ENCODE measurements around the gene OGG1.

OGG1 gene

DNA sequence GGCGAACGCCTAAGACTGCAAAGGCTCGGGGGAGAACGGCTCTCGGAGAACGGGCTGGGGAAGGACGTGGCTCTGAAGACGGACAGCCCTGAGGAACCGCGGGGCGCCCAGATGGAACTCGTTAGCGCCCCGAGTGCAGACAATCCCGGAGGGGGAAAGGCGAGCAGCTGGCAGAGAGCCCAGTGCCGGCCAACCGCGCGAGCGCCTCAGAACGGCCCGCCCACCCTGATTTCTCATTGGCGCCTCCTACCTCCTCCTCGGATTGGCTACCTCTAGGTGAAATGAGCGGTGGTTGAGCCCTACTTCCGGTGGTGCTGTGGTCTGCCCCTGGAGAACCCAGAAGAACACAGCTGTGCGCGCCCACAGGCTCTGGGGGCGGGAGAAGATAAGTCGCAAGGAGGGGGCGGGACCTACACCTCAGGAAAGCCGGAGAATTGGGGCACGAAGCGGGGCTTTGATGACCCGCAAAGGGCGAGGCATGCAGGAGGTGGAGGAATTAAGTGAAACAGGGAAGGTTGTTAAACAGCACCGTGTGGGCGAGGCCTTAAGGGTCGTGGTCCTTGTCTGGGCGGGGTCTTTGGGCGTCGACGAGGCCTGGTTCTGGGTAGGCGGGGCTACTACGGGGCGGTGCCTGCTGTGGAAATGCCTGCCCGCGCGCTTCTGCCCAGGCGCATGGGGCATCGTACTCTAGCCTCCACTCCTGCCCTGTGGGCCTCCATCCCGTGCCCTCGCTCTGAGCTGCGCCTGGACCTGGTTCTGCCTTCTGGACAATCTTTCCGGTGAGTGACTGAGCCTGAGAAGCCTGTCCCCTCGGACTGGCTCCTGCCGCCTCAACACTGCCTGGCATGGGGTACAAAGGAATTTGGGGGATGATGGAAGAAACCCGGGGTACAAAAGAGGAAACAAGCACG, at the start of gene OGG1:
OGG1 (plus strand) TSS at position 308 of the 911 bp plus-strand sequence; CDS start at position 643, 335 bp downstream.
- peak; percentile 98 for DNase-seq

GRCh38 chr3:9700536-9700935, 49.2 kb upstream of the OGG1 start:
- no peak for DNase-seq

DNA sequence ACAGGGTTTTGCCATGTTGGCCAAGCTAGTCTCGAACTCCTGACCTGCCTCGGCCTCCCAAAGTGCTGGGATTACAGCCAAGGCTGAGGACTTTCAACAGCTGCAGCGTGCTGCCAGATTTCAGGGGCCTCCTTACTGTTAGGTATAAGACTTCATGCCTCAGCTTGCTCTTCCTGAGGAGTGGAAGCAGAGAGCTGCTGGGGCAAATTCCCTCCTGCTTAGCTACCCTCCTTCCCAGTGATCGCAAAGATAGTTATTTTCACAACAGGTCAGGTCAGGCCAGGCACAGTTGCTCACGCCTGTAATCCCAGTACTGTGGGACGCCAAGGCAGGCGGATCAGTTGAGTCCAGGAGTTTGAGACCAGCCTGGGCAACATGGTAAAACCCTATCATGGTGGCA, 48.7 kb upstream of the OGG1 start:
- no peak for DNase-seq

DNA sequence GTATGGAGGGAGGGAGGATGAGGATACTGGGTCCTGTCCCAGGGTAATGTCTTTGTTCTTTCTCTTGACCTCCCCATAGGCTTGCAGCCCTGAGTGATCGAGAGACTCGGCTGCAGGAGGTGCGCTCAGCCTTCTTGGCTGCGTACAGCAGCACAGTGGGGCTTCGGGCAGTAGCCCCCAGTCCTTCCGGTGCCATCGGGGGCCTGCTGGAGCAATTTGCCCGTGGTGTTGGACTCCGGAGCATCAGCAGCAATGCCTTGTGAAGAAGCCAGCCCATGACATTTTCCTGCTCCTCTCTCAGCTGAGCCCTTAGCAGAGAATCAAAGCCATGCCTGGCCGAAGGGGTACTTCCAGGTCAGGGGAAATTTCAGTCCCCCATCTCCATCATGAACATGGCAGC, 48.0 kb upstream of the OGG1 start:
- DNase-seq = no peak

DNA sequence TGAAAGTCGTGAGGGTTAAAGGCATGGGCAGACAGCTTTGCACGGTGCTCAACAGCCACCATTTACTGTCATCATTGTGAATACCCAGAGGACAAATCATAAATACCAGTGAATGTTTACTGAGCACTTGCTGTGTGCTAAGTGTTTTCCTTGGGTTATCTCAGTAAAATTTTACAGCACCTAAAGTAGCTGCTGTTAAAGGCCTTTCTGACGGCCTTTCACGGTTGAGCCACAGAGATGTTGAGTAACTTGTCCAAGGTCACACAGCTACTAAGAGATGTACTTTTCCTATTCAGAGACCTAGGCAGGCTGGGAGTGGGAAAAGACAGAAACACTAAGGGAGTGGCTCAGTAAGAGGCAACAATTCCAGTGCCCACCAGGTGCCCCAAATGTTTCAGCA, 46.5 kb upstream of the OGG1 start:
- no peak for DNase-seq

DNA sequence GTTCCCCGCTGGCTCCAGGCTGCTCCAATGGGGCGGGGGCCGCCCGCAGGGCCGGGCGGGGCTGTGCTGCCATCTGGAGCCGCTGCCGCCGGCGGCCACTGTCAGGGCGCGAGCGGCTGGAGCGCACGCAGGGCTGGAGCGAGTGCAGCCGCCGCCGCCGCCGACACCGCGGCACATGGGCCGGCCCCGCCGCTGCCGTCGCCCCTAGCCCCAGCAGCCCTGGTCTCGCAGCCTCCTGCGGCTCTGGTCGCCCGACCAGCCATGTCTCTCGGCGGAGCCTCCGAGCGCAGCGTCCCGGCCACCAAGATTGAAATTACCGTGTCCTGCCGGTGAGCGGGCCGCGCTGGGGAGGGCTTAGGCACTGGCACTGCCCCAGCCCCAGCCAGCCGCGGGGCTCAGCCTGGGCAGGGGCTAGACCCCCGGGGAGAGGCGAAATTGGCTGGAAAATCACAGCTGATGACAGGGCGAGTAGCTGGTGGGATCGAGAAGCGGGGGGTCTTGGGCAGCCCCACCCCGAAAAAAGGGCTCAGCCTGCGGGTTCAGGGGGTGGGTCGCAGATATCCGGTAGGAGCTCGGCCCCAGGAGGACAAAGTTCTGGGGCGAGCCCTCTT, 45.9 kb upstream of the OGG1 start, which contains the start of gene CPNE9:
CPNE9 (plus strand) TSS at position 98 of the 611 bp plus-strand sequence; CDS start at position 262, 164 bp downstream.
- DNase-seq = no peak

DNA sequence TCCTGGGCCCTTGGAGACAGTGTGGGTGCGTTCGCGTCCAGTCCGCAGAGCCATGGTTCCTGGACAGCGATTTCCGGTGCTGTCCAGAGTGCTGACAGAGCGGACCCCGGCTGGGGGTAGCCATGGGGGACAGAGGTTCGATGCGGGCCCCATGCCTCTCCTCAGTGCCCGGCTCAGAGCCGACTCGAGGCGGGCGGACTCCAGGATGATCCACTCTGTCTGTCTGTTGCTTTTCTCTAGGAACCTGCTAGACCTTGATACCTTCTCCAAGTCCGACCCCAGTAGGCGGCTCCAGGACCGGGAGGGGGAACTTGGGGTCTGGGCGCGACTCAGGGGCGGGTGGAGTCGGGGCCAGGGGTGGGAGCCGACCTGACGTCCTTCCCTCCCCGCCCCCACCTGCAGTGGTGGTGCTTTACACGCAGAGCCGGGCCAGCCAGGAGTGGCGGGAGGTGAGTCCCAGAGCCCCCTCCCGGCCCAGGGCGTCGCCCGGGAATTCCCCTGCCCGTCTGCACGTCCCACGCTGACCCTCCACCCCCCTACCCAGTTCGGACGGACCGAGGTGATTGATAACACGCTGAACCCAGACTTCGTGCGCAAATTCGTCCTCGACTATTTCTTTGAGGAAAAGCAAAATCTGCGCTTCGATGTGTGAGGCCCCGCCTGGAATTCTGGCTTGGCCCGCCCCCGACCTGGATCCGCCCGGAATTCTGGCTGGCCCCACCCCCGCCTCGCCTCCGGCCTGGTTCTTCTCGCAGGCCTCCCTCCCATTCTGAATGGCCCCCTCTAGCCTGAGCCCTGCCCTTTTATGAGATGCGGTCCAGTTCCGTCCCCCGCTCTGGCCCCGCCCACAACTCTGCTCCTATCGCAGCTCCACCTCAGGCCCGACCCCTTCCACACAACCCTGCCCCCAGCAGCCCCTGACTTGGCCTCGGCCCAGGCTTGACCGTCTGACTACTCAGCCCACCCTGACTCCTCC, 45.1 kb upstream of the OGG1 start:
- no peak for DNase-seq

DNA sequence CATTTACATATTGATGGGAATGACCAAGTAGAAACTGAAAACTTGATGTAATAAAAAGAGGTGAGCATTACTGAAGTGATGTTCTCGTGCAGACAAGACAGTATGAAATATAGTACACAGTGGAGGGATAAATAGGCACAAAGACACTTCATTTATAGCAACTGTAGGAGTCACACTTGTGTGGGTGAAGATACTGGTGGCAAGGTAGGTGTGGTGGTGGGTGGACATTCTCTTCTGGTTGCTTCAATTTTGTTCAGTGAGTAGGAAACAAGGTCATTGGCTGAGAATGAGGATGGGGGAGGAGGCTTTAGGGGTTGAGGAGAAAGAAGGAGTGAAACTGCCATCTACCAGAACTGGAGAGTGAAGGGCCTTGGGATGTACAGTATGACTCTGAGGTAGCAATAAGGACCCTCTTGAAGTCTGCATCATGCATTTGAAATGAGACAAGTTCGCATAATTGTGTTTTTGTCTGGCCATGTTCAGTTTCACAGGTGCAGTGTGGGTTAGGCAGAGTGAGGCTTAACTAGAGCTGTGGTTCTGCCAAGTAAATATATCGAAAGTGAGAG, 39.5 kb upstream of the OGG1 start:
- no peak for DNase-seq

DNA sequence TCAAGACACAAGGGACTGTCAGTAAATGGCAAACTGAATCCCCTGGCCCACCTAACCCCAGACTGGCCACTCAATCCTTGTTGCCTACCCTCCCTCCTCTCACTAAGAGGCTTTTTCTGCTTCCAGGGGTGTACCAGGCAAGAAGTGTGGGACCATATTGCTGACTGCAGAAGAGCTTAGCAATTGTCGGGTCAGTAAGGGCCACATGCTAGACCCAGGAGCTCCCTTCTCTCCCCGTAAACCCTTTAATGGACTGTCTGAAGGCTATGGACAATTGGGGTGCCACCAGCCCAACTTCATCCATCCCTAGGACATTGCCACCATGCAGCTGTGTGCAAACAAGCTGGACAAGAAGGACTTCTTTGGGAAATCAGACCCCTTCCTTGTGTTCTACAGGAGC, 37.3 kb upstream of the OGG1 start:
- no peak for DNase-seq

DNA sequence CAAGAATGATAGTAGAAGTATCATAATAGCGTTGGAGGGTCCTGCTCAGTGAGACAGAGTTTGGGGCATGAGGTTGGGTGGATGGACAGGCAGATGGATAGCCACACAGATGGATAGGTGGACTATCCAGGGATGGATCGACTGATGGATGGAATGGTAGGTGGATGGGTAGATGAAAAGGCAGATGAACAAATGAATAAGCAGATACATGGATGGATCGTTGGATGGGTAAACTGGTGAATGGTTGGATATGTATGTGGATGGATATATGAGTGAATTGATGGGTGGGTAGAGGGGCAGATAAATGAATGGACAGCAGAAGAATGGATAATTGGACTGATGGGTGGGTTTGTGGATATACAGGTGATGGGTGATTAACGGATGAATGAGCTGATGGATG, 36.6 kb upstream of the OGG1 start:
- no peak for DNase-seq

GRCh38 chr3:9715136-9715535, 34.6 kb upstream of the OGG1 start:
- no peak for DNase-seq

GRCh38 chr3:9715764-9716437, 33.9 kb upstream of the OGG1 start:
- DNase-seq = peak; percentile 12

DNA sequence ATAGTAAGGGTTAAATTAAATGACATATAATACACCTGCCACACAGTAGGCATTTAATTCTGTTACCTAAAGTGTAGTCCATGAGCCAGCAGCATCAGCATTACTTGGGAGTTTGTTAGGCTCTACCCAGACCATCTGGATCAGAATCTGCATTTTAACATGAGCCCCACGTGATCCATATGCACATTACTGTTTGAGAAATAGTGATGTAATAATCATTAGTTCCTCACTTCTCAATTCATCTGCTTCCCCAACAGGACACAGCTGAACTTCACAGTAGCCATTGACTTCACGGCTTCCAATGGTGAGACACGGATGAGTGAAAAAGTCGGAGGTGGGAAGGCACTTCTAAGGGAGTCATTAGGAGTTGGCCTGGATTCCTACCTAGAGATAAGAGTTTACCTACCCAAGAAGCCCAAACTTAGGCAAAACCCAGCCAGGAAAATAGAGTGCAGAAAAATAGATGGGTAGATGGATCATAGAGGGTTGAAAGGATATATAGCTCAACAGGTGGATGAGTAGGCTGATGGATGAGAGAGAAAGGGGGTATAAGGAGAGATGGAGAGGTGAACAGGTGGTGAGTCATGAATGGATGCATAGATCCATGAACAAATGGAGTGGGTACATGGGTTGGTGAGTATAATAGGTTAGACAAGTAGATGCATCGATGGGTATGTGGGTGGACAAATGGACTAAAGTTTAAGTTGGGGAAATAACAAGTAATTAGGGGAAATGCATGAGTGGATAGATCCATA, 32.8 kb upstream of the OGG1 start:
- no peak for DNase-seq

- DNase-seq = no peak
Observed at GRCh38 chr3:9717563-9717962, 32.2 kb upstream of the OGG1 start.

DNA sequence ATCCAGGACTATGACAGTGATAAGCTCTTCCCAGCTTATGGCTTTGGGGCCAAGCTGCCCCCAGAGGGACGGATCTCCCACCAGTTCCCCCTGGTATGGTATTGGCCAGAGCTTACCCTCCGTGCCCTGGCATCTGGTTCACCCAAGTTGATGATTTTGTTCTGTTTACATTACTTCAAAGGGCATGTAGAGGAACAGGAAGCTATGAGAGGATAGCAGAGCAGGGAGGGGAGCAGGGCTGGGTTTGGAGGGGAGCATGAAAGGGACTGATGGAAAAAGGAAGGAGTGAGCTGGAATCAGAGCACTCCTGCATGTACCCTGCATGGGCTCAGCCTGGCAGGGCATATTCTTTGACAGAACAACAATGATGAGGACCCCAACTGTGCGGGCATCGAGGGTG, 31.6 kb upstream of the OGG1 start:
- no peak for DNase-seq

GRCh38 chr3:9721015-9721699, 28.6 kb upstream of the OGG1 start:
- DNase-seq = no peak

- DNase-seq = no peak
Observed at GRCh38 chr3:9721700-9722060, 28.1 kb upstream of the OGG1 start.

DNA sequence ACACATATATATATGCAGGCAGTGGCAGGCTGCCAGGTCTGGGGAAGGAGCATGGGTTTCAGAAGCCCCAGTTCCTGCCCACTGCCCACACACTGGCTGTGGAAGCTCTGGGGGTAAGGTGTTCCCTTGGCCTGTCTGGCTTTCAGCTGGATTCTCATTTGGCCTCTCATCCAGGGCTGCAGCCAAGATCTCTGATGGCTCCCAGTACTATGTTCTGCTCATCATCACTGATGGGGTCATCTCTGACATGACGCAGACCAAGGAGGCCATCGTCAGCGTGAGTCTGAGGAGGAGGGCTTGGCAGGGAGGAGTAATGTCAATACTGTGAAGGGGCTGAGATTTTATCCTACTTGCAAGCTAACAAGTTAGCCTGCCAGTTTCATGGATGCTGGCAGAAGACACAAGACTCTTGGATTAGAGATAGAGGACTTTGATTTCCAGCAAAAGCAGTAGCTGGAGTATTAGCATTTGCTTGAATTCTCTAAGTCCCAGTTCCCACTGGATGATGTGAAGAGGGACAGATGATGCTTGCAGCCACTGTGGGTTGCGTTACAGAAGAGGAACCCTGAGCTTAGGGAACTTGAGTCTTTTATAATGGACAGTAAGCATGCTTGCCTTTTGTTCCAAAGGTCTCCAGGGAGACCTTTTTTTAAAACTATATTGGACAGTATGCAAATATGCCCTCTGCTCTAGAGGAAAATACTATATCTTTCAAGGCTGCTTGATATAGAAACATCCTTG, 23.8 kb upstream of the OGG1 start:
- DNase-seq = no peak

DNA sequence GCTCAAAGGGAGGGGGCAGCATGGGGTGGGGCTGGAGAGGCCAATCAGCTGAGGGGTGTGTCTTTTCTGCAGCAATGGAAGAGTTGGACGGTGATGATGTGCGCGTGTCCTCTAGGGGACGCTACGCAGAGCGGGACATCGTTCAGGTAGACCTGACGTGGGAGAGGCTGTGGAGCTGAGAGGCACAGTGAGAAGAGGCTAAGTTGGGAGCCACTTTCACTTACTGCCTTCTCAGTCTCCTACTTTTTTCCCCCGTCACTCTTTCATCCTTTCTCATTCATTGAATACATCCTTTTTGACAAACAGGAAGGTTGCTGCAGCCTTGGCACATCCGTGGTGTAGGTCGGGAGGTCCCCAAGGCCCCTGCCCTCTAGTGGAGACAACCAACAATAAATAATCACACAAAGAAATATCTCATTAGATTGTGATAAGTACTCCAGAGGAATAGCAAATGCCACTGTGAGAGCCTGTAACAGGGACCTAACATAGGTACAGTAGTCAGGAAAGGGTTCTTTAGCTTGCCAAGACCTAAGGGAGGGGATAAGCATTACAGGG, 22.6 kb upstream of the OGG1 start:
- peak; percentile 58 for DNase-seq

- DNase-seq = no peak
Observed at GRCh38 chr3:9727743-9728142, 22.0 kb upstream of the OGG1 start.

All from activated CD4-positive, alpha-beta T cell treated with anti-CD3 and anti-CD28 coated beads, Interleukin-2, amount 50 U/mL, for 16 hours (primary cell).